Choroid plexus epithelial cell (primary cell): Measurements from ENCODE around the gene OCA2.

Source experiments
- DNase-seq: peaks from one replicate; pipeline ENCODE4 v3.0.0-alpha.2; 2010; ENCODE audit warnings: low read depth
- H3K4me3 ChIP-seq: 2 replicates; pipeline ENCODE4 v1.5.1; 2011; ENCODE audit warnings: low read depth, mild to moderate bottlenecking, control low read depth, low read length, moderate library complexity
- CTCF ChIP-seq: conservative IDR thresholded peaks from 2 replicates; pipeline ENCODE4 v1.5.1; 2011; ENCODE audit warnings: low read depth, mild to moderate bottlenecking, control low read depth, inconsistent platforms, low read length, moderate library complexity

Gene OCA2

GRCh38 chr15:28051955-28052633 is 47.0 kb downstream of the OCA2 start:
- TF ChIP-seq CTCF = no peak
- DNase-seq = no peak
- no peak overlapping the region for H3K4me3 ChIP-seq

- TF ChIP-seq CTCF = no peak
- no peak overlapping the region for H3K4me3 ChIP-seq
- no peak for DNase-seq
Observed at GRCh38 chr15:28049581-28049980, 49.5 kb downstream of the OCA2 start.

GRCh38 chr15:28047277-28047676 is 51.8 kb downstream of the OCA2 start:
- no peak overlapping the region for H3K4me3 ChIP-seq
- no peak for DNase-seq
- TF ChIP-seq CTCF = no peak

GRCh38 chr15:28044121-28044672 is 54.9 kb downstream of the OCA2 start:
- TF ChIP-seq CTCF = no peak
- H3K4me3 ChIP-seq = no peak overlapping the region
- DNase-seq = no peak

- no peak overlapping the region for H3K4me3 ChIP-seq
- DNase-seq = no peak
- no peak for TF ChIP-seq CTCF
Observed at GRCh38 chr15:28043691-28044091, 55.4 kb downstream of the OCA2 start.

GRCh38 chr15:28037969-28038590 is 61.0 kb downstream of the OCA2 start:
- no peak for TF ChIP-seq CTCF
- no peak overlapping the region for H3K4me3 ChIP-seq
- DNase-seq = no peak

- no peak for DNase-seq
- no peak for TF ChIP-seq CTCF
- H3K4me3 ChIP-seq = no peak overlapping the region
Observed at GRCh38 chr15:28033443-28033842, 65.7 kb downstream of the OCA2 start.
